ENCODE results near the gene KCTD21.
"Not testable (repeated sequence)": the region's sequence is repeated elsewhere in the genome, so short reads cannot be mapped to it uniquely, and the experiment has no call there.

The KCTD21 gene

DNA sequence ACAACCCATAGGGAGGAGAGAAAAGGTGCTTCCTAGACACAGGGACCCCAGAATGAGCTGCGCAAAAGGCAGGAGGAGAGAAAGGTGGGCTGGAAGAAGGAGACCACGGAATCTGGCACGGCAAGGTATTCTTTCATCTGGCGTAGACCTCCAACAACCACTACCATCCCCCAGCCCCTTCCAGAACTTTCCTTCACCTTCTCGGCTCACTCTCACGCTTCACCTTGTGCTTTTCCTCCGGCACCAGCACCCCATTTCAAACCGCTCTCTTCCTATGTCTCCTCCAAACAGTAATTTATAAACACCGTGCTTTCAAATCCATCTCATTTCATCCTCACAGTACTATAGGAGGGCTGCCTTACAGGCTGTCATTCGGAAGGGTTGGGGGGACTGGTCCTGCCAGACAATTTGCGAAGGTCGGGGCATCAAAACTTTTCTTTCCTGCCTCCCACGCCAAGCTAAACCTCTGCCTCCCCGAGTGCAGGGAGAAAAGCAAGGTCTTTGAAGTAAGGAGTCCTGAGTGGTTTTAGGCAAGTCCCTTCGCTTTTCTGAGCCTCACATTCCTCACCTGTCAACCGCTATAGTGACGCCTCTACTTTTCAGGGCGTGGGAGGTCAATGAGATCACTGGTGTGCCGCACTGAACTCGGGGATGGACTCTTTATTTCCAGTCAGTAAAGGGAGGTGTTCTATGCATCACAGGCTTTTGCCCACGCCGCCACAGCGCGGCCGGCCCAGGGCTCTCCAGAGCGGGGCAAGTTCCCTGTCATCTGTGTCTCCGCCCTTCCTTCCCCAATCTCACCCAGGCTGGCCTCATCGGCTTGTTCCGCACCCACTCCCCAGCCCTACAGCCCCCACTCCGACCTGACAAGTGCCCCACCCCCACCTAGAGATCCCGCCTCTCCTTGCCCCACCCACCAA is 800 bp downstream of the KCTD21 start:
- TF ChIP-seq, protein P1, sequence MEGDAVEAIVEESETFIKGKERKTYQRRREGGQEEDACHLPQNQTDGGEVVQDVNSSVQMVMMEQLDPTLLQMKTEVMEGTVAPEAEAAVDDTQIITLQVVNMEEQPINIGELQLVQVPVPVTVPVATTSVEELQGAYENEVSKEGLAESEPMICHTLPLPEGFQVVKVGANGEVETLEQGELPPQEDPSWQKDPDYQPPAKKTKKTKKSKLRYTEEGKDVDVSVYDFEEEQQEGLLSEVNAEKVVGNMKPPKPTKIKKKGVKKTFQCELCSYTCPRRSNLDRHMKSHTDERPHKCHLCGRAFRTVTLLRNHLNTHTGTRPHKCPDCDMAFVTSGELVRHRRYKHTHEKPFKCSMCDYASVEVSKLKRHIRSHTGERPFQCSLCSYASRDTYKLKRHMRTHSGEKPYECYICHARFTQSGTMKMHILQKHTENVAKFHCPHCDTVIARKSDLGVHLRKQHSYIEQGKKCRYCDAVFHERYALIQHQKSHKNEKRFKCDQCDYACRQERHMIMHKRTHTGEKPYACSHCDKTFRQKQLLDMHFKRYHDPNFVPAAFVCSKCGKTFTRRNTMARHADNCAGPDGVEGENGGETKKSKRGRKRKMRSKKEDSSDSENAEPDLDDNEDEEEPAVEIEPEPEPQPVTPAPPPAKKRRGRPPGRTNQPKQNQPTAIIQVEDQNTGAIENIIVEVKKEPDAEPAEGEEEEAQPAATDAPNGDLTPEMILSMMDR (conservative IDR thresholded peaks at IDR 0.05), result no peak

DNA sequence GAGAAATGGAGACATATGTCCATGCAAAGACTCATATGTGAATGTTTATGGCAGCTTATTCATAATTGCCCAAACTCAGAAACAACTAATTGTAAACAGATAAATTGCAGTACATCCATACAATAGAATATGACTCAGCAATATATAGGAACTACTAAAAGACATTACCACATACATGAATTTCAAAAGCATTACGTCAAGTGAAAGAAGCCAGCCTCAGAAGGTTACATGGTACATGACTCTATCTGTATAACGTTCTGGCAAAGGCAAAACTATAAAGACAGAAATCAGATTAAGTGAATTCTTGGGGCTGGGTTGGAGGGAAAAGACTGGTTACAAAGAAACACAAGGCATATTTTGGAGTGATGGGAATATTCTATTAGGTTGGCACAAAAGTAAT is 7.2 kb downstream of the KCTD21 start:
- TF ChIP-seq ZFX (IDR thresholded peaks at IDR 0.05), result no peak
- TF ChIP-seq, protein P1 (conservative IDR thresholded peaks at IDR 0.05), result no peak
- H3K27ac ChIP-seq, result no peak overlapping the region

More for the DNA sequence above, 800 bp downstream of the KCTD21 start:
- peak overlapping the region; percentile 67 for H3K27ac ChIP-seq

DNA sequence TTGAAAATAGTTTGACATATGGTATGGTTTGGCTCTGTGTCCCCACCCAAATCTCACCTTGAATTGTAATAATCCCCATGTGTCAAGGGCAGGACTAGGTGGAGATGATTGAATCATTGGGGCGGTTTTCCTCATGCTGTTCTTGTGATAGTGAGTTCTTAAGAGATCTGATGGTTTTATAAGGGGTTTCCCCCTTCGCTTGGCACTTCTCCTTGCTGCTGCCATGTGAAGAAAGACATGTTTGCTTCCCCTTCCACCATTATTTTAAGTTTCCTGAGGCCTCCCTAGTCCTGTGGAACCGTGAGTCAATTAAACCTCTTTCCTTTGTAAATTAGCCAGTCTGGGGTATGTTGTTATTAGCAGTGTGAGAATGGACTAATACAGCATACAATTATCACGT is 7.7 kb downstream of the KCTD21 start:
- H3K27ac ChIP-seq, result no peak overlapping the region
- TF ChIP-seq, protein P1 (conservative IDR thresholded peaks at IDR 0.05), result no peak
- no peak for TF ChIP-seq ZFX (IDR thresholded peaks at IDR 0.05)

DNA sequence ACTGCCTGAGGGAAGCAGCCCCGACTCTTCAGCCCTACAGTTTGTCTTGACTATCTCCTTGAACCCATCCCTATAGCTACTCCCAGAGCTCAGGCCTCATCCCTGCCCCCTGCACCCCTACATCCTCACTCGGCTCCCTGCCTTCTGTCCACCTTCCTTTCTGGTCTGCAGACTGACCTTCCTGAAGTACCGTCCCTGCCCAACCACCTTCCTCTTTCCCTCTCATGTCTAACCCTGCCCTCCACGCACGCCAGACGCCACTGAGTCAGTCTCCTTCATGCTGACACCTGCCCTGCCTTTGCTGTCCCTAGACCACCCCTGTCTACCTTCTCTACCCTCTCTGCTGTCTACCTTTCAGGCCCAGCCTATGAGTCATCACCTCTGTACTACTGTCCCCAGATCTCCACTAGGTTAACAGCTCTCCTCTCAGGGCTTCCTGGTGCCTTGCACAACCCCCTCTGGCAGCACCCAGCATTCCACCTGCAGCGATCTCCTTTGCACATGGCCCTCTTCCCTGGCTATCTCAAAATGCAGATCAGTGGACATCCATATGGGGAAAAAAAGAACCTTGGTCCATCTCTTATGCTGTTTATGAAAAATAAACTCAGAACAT is 8.9 kb downstream of the KCTD21 start:
- H3K27ac ChIP-seq, result no peak overlapping the region
- TF ChIP-seq, protein P1 (conservative IDR thresholded peaks at IDR 0.05), result no peak
- no peak for TF ChIP-seq ZFX (IDR thresholded peaks at IDR 0.05)

DNA sequence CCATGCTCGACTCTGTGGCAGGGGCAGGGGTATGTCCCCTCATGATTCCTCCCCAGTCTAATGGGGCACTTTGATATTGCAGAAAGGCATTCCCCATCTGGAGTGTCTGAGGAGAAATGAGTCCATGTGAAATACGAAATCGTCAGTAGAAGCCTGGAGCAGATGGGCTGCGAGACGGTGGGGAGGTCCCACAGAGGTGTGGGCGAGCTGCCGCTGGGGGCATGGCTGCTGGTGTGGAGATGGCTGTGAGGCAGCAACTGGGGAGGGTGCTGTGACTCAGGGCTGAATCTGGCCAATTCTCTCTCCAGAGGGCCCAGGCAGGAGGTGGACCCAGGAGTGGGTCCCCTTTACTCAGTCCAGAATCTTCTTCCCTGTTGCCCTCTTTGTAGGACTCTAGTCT is 11.2 kb downstream of the KCTD21 start:
- no peak overlapping the region for H3K27ac ChIP-seq
- TF ChIP-seq ZFX (IDR thresholded peaks at IDR 0.05), result no peak
- TF ChIP-seq, protein P1 (conservative IDR thresholded peaks at IDR 0.05), result no peak

DNA sequence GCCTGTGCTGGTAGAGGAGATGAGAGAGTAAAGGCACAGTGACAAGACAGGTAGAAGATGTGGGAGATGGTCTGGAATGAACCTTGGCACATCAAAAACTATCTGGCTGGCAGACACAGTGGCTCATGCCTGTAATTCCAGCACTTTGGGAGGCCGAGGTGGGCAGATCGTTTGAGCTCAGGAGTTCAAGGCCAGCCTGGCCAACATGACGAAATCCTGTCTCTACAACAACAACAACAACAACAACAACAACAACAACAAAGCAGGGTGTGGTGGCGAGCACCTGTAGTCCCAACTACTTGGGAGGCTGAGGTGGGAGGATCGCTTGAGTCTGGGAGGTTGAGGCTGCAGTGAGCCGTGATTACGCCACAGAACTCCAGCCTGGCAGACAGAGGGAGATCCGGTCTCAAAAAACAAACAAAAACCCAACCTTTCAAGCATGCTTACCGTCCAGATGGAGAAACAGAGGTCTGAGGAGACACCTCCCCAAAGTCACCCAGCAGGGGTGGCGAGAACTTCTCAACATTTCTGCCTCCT is 11.8 kb downstream of the KCTD21 start:
- TF ChIP-seq, protein P1 (conservative IDR thresholded peaks at IDR 0.05), result no peak
- TF ChIP-seq ZFX (IDR thresholded peaks at IDR 0.05), result no peak

DNA sequence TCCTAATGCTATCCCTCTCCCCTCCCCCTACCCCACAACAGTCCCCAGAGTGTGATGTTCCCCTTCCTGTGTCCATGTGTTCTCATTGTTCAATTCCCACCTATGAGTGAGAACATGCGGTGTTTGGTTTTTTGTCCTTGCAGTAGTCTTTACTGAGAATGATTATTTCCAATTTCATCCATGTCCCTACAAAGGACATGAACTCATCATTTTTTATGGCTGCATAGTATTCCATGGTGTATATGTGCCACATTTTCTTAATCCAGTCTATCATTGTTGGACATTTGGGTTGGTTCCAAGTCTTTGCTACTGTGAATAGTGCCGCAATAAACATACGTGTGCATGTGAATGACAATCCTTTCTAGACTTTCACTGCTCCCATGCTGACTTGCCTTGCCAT is 12.6 kb downstream of the KCTD21 start:
- H3K27ac ChIP-seq, result not testable (repeated sequence)

More for the DNA sequence above, 11.8 kb downstream of the KCTD21 start:
- no peak overlapping the region for H3K27ac ChIP-seq
